SK-N-SH (cell line): ENCODE data around the gene PTAR1. TPM values are rescaled to one million over a fixed set of nuclear protein-coding genes. Genes with fewer than 3 reads are reported as not detected.

Experiments used
- CTCF ChIA-PET: fragments of 300-600, 350-600 bp; formaldehyde crosslinking; extraction: SDS; loops from one replicate; lab custom pipeline; 2021; lab: Yijun Ruan, JAX
- POLR2A ChIA-PET: fragments of 350-600 bp; sonication (Branson Sonifier 250); formaldehyde crosslinking; extraction: SDS; loops from one replicate; lab custom pipeline; 2020; ENCODE audit warnings: antibody characterized with exemption, inconsistent platforms; lab: Yijun Ruan, JAX
- DNase-seq: peaks from one replicate; pipeline ENCODE4 v3.0.0; 2012
- H2AFZ ChIP-seq: fragments of 200-600 bp; sonication (generic); 2 replicates; pipeline ENCODE4 v1.8.1; 2016; ENCODE audit warnings: antibody characterized with exemption, mild to moderate bottlenecking, low read depth
- H3F3A ChIP-seq: fragments of 200-600 bp; sonication (generic); replicated peaks from 2 replicates; pipeline ENCODE3; 2016; ENCODE audit warnings: antibody characterized with exemption, mild to moderate bottlenecking; ENCODE audit not compliant: insufficient read depth
- H3K27ac ChIP-seq, 2 experiments: fragments of 200-500 bp in 1 of 2; fragments of 200-600 bp in 1 of 2; sonication (Bioruptor generic) in 1 of 2; sonication (generic), shearing (Covaris generic) in 1 of 2; 2 replicates each; pipeline versions ENCODE4 v1.5.1 to v1.6.1; 2014 to 2016; ENCODE audit warnings: low read depth in 2 of 2, inconsistent platforms in 1 of 2, low read length in 1 of 2, mild to moderate bottlenecking in 1 of 2, mixed read lengths in 1 of 2
- H3K27me3 ChIP-seq: fragments of 200-600 bp; sonication (generic), shearing (Covaris generic); 2 replicates; pipeline ENCODE4 v1.6.1; 2016; ENCODE audit warnings: mixed run types; ENCODE audit not compliant: insufficient read depth
- H3K36me3 ChIP-seq, 2 experiments: fragments of 200-500 bp in 1 of 2; fragments of 200-600 bp in 1 of 2; sonication (Bioruptor generic) in 1 of 2; sonication (generic) in 1 of 2; replicated peaks in 1 of 2; 2 replicates each; pipeline versions ENCODE3 to v1.5.1; 2014 to 2016; ENCODE audit warnings: low read length in 1 of 2, mild to moderate bottlenecking in 1 of 2; ENCODE audit not compliant: insufficient read depth in 2 of 2, control insufficient read depth in 1 of 2
- H3K4me1 ChIP-seq, 2 experiments: fragments of 200-500 bp in 1 of 2; fragments of 200-600 bp in 1 of 2; sonication (Bioruptor generic) in 1 of 2; sonication (generic), shearing (Covaris generic) in 1 of 2; 2 replicates each; pipeline versions ENCODE4 v1.5.1 to v1.6.1; 2014 to 2016; ENCODE audit warnings: low read depth in 1 of 2, low read length in 1 of 2, mixed run types in 1 of 2; ENCODE audit not compliant: insufficient read depth in 2 of 2, control insufficient read depth in 1 of 2
- H3K4me2 ChIP-seq: fragments of 200-600 bp; sonication (generic), shearing (Covaris generic); 2 replicates; pipeline ENCODE4 v1.6.1; 2017; ENCODE audit warnings: mixed run types
- H3K4me3 ChIP-seq, 2 experiments: fragments of 200-500 bp in 1 of 2; fragments of 200-600 bp in 1 of 2; sonication (Bioruptor generic) in 1 of 2; sonication (generic), shearing (Covaris generic) in 1 of 2; 2 replicates each; pipeline versions ENCODE4 v1.5.1 to v1.8.1; 2014 to 2016; ENCODE audit warnings: low read depth in 2 of 2, inconsistent platforms in 1 of 2, low read length in 1 of 2, mild to moderate bottlenecking in 1 of 2, mixed read lengths in 1 of 2, moderate library complexity in 1 of 2
- H3K79me2 ChIP-seq: fragments of 200-600 bp; sonication (generic); 2 replicates; pipeline ENCODE4 v1.8.1; 2017; ENCODE audit warnings: mild to moderate bottlenecking; ENCODE audit not compliant: insufficient read depth
- H3K9ac ChIP-seq: fragments of 200-600 bp; sonication (generic); 2 replicates; pipeline ENCODE4 v1.6.1; 2017; ENCODE audit warnings: mixed run types
- H3K9me2 ChIP-seq: fragments of 200-600 bp; sonication (generic); 2 replicates; pipeline ENCODE4 v1.6.1; 2017; ENCODE audit warnings: mixed run types
- H3K9me3 ChIP-seq: fragments of 200-600 bp; sonication (generic); 2 replicates; pipeline ENCODE4 v1.6.1; 2017; ENCODE audit warnings: mixed run types, mild to moderate bottlenecking, moderate library complexity
- H4K20me1 ChIP-seq: fragments of 200-600 bp; sonication (generic); 2 replicates; pipeline ENCODE4 v1.6.1; 2017; ENCODE audit warnings: mild to moderate bottlenecking, mixed run types; ENCODE audit not compliant: insufficient read depth
- CTCF ChIP-seq: fragments of 200-600 bp; sonication (generic); IDR thresholded peaks from 2 replicates; pipeline ENCODE4 v1.6.1; 2017; ENCODE audit warnings: antibody characterized with exemption, mild to moderate bottlenecking, moderate library complexity
- ELF1 ChIP-seq: IDR thresholded peaks from 2 replicates; pipeline ENCODE4 v1.4.0; 2012
- EP300 ChIP-seq, 2 experiments: IDR thresholded peaks; 2 replicates each; pipeline versions ENCODE4 v1.4.0 to v1.6.1; 2012; ENCODE audit warnings: borderline replicate concordance in 1 of 2, low read depth in 1 of 2, low read length in 1 of 2
- FOSL2 ChIP-seq: IDR thresholded peaks from 2 replicates; pipeline ENCODE4 v1.4.0; 2012; ENCODE audit warnings: low read depth, mild to moderate bottlenecking, moderate library complexity, borderline replicate concordance
- GABPA ChIP-seq: IDR thresholded peaks from 2 replicates; pipeline ENCODE4 v1.4.0; 2012; ENCODE audit warnings: low read depth, mild to moderate bottlenecking
- GATA2 ChIP-seq: sonication (generic); formaldehyde crosslinking; IDR thresholded peaks from 2 replicates; pipeline ENCODE4 v1.5.0; 2020; ENCODE audit warnings: mild to moderate bottlenecking, missing genetic modification reagents
- MEF2A ChIP-seq: IDR thresholded peaks from 2 replicates; pipeline ENCODE4 v1.4.0; 2012; ENCODE audit warnings: low read depth, borderline replicate concordance
- NFIC ChIP-seq: IDR thresholded peaks from 2 replicates; pipeline ENCODE4 v1.4.0; 2012; ENCODE audit warnings: borderline replicate concordance
- POLR2AphosphoS5 ChIP-seq: IDR thresholded peaks from 2 replicates; pipeline ENCODE4 v1.6.1; 2012; ENCODE audit warnings: low read depth, low read length
- RAD21 ChIP-seq: IDR thresholded peaks from 2 replicates; pipeline ENCODE4 v1.6.1; 2012; ENCODE audit warnings: mild to moderate bottlenecking, low read length
- REST ChIP-seq: IDR thresholded peaks from 2 replicates; pipeline ENCODE4 v1.6.1; 2012; ENCODE audit warnings: mild to moderate bottlenecking, low read depth, low read length, moderate library complexity
- RXRA ChIP-seq: IDR thresholded peaks from 2 replicates; pipeline ENCODE4 v1.4.0; 2012; ENCODE audit warnings: low read depth, mild to moderate bottlenecking, borderline replicate concordance
- SMC3 ChIP-seq: IDR thresholded peaks from 2 replicates; pipeline ENCODE4 v1.6.1; 2012; ENCODE audit warnings: low read depth, low read length, improper control_type of control experiment
- TAF1 ChIP-seq: IDR thresholded peaks from 2 replicates; pipeline ENCODE4 v1.6.1; 2012; ENCODE audit warnings: low read depth, mild to moderate bottlenecking, low read length, moderate library complexity, borderline replicate concordance
- TEAD4 ChIP-seq: IDR thresholded peaks from 2 replicates; pipeline ENCODE4 v1.4.0; 2012; ENCODE audit warnings: mild to moderate bottlenecking, borderline replicate concordance; ENCODE audit not compliant: insufficient read depth
- YY1 ChIP-seq: IDR thresholded peaks from 2 replicates; pipeline ENCODE4 v1.4.0; 2012; ENCODE audit warnings: low read depth, mild to moderate bottlenecking
- ZBTB33 ChIP-seq: IDR thresholded peaks from 2 replicates; pipeline ENCODE4 v1.4.0; 2012; ENCODE audit warnings: low read depth, borderline replicate concordance
- WGBS: methylation state at CpG from one replicate; pipeline ENCODE4 v1.1.6; 2017; ENCODE audit warnings: low lambda C conversion rate; 5-methylcytosine and 5-hydroxymethylcytosine counted together
- polyA plus RNA-seq, 3 experiments: library from polyadenylated mRNA; depleted of rRNA; stranded (reverse); fragments of >200 nt; gene quantifications; 2 replicates each; pipeline ENCODE4 v1.2.3, GENCODE V29; 2012

The PTAR1 gene
- polyA plus RNA-seq, 1 of the 3 experiments (the other 2 are of a cell fraction), result 4.7 TPM

GRCh38 chr9:69718218-69718617 lies 41.6 kb downstream of the PTAR1 start:
- CTCF ChIA-PET, result no interaction called here
- Histone ChIP-seq H3K9me2 (no peaks in the 10 kb centered on the region), H3K79me2 (no peaks in the 10 kb centered on the region), H3K4me3 (no peak overlapping the region), H2AFZ (no peak overlapping the region), H3F3A (no peaks in the 10 kb centered on the region), H3K27me3 (no peaks in the 10 kb centered on the region), H4K20me1 (no peaks in the 10 kb centered on the region), H3K4me2 (no peak overlapping the region), H3K4me1 (no peaks in the 10 kb centered on the region), H3K9ac (no peak overlapping the region), H3K36me3 (peaks cover 59 to 81% of the 10 kb centered on the region in 2 experiments), H3K27ac (no peak overlapping the region), H3K9me3 (no peaks in the 10 kb centered on the region)
- 96% methylated on average over 6 of the region's 6 CpGs for WGBS
- no peak for TF ChIP-seq ZBTB33
- TF ChIP-seq YY1, result no peak
- no peak for TF ChIP-seq GATA2
- TF ChIP-seq RXRA, result no peak
- no peak for TF ChIP-seq MEF2A
- no peak for TF ChIP-seq POLR2AphosphoS5
- no peak for TF ChIP-seq TEAD4
- TF ChIP-seq EP300 (IDR thresholded peaks at IDR 0.05; ENCODE audit: borderline replicate concordance in 1 of 2, low read depth in 1 of 2, low read length in 1 of 2), result no peak
- no peak for TF ChIP-seq SMC3
- no peak for TF ChIP-seq FOSL2
- TF ChIP-seq NFIC, result no peak
- no peak for TF ChIP-seq REST
- no peak for TF ChIP-seq ELF1
- TF ChIP-seq CTCF, result no peak
- no peak for TF ChIP-seq RAD21
- TF ChIP-seq GABPA, result no peak
- no peak for TF ChIP-seq TAF1
- DNase-seq, result no peak
- POLR2A ChIA-PET, result no interaction called here
